Body of pancreas (tissue), 4 donors: ENCODE results near the gene IRAK3.

Experiments
- POLR2A ChIP-seq, 3 donors: fragments of 450-650 bp; IDR thresholded peaks; one replicate each; pipeline ENCODE4 v1.6.1; 2016; ENCODE audit warnings: antibody characterized with exemption in 3 of 3, mild to moderate bottlenecking in 2 of 3
- TF ChIP-seq, protein P1 (sequence below), 7 experiments: fragments of 450-650 bp in 4 of 7; fragments of 200-600 bp in 3 of 7; sonication (generic) in 3 of 7; IDR thresholded peaks; one replicate each; pipeline ENCODE4 v1.5.1; 2016 to 2019; ENCODE audit warnings: antibody characterized with exemption in 7 of 7

DNA sequence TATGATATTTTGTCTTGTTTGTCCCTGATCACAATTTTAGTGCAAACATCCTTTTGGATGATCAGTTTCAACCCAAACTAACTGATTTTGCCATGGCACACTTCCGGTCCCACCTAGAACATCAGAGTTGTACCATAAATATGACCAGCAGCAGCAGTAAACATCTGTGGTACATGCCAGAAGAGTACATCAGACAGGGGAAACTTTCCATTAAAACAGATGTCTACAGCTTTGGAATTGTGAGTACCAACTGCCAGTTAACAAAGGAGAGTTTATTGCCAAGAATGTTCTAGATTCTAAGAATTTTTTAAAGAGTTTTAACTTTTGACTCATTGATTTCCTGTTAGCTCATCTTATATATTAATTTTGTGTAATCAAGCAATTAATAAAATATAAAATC is 55.4 kb downstream of the IRAK3 start:
- no peak for TF ChIP-seq POLR2A (IDR thresholded peaks at IDR 0.05)
- TF ChIP-seq, protein P1, sequence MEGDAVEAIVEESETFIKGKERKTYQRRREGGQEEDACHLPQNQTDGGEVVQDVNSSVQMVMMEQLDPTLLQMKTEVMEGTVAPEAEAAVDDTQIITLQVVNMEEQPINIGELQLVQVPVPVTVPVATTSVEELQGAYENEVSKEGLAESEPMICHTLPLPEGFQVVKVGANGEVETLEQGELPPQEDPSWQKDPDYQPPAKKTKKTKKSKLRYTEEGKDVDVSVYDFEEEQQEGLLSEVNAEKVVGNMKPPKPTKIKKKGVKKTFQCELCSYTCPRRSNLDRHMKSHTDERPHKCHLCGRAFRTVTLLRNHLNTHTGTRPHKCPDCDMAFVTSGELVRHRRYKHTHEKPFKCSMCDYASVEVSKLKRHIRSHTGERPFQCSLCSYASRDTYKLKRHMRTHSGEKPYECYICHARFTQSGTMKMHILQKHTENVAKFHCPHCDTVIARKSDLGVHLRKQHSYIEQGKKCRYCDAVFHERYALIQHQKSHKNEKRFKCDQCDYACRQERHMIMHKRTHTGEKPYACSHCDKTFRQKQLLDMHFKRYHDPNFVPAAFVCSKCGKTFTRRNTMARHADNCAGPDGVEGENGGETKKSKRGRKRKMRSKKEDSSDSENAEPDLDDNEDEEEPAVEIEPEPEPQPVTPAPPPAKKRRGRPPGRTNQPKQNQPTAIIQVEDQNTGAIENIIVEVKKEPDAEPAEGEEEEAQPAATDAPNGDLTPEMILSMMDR (IDR thresholded peaks at IDR 0.05): no peak
